NK-92 (cell line): ENCODE results near the gene MGST2.

ENCODE experiments used
- DNase-seq: peaks from one replicate; lab custom pipeline; 2025; ENCODE audit not compliant: unreplicated experiment; lab: John Stamatoyannopoulos, UW

The MGST2 gene

GRCh38 chr4:139643042-139643895, 22.4 kb upstream of the MGST2 start:
- DNase-seq = no peak

DNA sequence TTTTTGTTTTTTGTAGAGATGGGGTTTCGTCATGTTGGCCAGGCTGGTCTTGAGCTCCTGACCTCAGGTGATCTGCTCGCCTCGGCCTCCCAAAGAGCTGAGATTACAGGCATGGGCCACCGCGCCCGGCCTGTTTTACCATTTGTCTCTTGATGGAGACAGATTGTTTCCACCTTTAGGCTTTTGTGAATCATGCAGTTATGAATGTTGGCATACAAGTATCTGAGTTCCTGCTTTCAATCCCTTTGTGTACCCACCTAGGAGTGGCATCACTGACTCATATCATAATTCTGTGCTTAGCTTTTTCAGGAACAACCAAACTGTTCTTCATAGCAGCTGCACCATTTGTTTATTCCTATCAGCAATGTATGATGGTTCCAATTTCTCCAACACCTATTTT, 20.2 kb upstream of the MGST2 start:
- no peak for DNase-seq

DNA sequence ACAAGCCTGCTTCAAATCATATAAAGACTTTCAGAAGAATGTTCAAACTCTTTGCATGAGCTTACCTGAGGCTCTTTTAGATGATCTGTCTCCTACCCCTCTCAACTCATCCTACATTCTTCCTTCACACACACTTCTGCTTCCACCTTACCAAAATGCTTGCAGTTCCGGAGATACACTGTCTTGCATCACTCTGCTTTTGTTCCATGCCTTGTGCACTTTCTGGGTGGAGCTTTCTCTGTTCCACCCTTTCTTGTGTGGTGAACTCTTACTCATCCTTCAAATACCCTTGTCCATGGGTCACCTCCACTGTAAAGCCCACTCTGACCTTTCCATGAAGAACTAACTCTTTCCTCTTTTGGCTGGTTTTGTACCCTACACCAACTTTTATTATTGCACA, 18.4 kb upstream of the MGST2 start:
- DNase-seq = no peak

DNA sequence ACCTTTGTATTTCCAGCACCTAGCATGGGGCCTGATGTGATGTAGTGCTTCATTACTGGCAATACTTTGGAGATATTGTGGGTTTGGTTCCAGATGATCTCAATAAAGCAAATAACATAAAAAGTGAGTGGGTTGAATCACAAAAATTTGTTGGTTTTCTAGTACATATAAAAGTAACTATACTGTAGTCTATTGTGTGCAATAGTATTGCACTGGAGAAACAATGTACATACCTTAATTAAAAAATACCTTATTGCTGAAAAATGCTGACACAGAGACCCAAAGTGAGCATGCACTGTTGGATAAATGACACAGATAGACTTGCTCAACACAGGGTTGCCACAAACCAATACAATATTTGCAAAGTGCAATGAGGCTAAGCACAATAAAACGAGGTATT, 17.7 kb upstream of the MGST2 start:
- DNase-seq = no peak

- DNase-seq = no peak
Observed at GRCh38 chr4:139651282-139652194, 14.1 kb upstream of the MGST2 start.

- DNase-seq = no peak
Observed at GRCh38 chr4:139654516-139654915, 11.1 kb upstream of the MGST2 start.

- DNase-seq = no peak
Observed at GRCh38 chr4:139655116-139655515, 10.5 kb upstream of the MGST2 start.

- no peak for DNase-seq
Observed at GRCh38 chr4:139656614-139657486, 8.8 kb upstream of the MGST2 start.

DNA sequence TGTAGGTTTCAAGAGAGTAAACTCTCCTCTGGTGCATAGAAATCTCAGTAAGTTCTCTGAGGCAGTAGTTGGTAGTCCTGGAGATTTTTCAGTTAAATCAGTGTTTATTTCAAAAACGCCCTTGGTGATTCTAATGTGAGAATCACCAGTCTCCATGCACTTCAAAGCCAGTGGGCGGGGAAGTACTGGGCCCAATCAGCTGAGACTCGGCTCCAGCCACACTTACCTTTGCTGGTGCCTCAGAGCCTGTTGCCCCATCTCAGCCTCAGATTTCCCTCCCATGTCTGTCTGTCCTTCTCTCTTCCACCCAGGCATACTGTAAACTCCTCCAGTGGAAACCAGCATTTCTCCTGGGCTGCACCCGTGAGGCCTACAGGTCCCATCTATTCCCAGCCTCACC, 7.4 kb upstream of the MGST2 start:
- no peak for DNase-seq

DNA sequence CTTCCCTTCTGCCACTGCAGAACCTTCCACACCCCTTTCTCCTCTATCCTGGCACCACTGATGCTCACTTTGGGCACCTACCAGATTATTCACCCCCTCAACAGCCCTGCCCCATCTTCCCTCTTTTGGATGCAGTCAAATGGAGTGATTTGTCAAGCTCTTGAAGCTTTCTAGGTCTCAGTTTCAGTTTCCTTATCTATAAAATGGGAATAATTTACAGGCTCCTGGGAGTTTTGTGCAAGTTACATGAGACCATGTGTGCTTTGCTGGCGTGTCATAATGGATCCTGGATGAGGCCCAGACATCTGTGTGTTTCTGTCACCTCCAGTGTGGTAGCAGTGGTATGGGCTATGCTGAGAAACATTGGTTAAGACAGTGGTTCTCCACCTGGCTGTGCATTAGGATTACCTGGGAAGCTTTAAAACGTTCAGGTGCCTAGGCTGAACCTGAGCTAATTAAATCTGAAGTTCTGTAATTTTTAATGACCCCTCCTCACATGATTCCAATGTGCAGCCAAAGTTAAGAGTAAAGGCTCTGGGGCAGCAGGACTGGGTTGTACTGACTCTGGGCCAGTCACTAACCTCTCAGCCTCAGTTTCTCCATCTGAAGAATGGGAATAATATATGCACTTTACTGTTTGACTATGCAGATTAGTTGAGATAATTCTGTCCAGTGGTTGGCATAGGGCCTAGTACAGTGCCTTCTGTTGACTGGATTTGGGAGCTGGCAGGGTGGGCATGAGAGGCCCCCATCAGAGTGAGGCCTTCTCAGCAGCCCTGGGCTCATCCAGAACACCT, 6.8 kb upstream of the MGST2 start:
- DNase-seq = no peak

- no peak for DNase-seq
Observed at GRCh38 chr4:139659735-139660424, 5.7 kb upstream of the MGST2 start.

DNA sequence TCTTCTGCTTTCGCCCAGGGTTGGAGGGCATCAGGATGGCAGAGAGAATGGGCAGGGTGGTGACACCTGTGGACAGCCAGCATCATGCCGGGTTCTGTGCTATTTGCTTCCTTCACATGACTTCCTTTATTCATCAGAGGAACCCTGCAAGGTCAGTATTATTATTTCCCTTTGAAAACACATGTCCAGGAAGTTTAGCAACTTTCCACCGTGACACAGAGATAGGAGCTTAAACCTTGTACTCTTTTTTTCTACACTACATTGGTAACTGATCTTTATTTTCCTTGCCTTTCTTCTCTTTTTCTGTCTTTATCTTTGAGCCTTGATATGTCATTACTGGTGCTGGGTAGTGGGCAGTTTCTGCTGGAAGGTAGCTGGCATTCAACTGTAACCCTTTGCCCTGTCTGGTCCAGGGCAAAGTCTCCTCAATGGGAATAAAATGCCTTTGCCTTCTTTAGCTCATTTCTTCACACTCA, 5.0 kb upstream of the MGST2 start:
- no peak for DNase-seq

DNA sequence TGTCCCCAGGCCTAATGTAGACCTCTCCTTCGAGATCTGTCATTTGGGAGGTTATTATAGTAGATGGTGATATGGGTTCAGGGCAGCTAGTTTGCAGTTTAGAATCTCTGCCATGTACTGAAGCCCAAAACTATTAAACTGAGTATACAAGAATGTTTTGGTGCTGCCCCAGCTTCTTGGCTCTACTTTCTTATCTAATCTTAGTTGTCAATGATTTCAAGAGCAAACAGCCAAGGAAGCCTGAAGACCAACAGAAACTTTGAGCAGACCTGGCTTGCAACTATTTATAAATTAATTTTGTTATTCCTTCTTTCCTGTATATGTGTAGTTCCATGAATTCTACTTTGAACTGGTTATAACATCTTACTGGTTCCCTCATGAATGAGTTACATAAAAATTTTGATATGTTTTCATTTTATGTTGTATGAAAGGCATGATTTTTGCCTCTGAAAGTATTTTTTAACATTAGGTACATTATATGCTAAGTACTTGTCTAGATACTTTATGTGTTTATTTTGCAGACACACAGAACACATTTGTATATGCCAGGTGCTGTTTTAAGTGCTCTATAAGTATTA, 2.0 kb upstream of the MGST2 start:
- DNase-seq = no peak

GRCh38 chr4:139664442-139664841, 1.2 kb upstream of the MGST2 start:
- DNase-seq = no peak

- no peak for DNase-seq
Observed at GRCh38 chr4:139665079-139665689, 435 bp upstream of the MGST2 start.

- no peak for DNase-seq
Observed at GRCh38 chr4:139666735-139667281, 1.2 kb downstream of the MGST2 start.

GRCh38 chr4:139668036-139668435, 2.4 kb downstream of the MGST2 start:
- DNase-seq = no peak

DNA sequence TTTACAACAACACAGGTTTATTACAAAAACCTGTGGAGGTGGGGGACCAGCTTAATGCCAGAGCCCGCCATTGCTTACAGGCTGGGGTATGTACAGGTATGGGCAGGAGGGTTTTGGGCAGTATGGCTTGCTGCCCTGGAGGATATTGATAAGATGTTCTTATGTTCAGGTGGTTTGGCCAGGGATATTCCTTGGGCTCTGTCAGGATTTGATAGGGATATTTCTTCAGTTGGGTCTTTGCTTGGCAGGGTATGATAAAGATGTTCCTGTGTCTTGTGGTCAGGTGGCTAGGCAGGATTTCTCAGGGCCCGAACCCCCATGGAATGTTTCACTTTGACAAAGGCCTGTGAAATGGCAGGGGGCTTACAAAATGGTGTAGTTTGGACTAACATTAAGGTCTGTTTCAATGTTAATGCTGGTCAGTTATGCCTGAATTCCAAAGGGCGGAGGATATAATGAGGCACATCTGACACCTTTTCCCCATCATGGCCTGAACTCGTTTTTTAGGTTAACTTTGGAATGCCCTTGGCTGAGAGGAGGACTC, 3.1 kb downstream of the MGST2 start:
- no peak for DNase-seq
